Tibial artery (tissue), 4 donors: ENCODE data around the gene MICAL2.

Experiments used
- DNase-seq, 2 donors: peaks; one replicate each; pipeline ENCODE4 v3.0.0-alpha.2; 2019
- H3K27ac ChIP-seq, 2 donors: fragments of 200-600 bp; sonication (generic) in 1 of 2; 1 replicate in 1 of 2; 2 replicates in 1 of 2; pipeline ENCODE4 v1.5.1; 2018 to 2019; ENCODE audit warnings: mild to moderate bottlenecking in 1 of 2
- H3K27me3 ChIP-seq, 2 donors: fragments of 200-600 bp; sonication (generic) in 1 of 2; one replicate each; pipeline versions ENCODE4 v1.5.1 to v1.6.0; 2016 to 2019
- H3K36me3 ChIP-seq, 3 donors: fragments of 200-600 bp; sonication (generic) in 2 of 3; one replicate each; pipeline ENCODE4 v1.5.1; 2016 to 2019; ENCODE audit warnings: mild to moderate bottlenecking in 2 of 3
- H3K4me1 ChIP-seq, 4 donors: fragments of 200-600 bp; sonication (generic) in 2 of 4; 1 replicate in 3 of 4; 2 replicates in 1 of 4; pipeline ENCODE4 v1.5.1; 2016 to 2019
- H3K4me3 ChIP-seq, 2 donors: fragments of 200-600 bp; sonication (generic) in 1 of 2; 1 replicate in 1 of 2; 2 replicates in 1 of 2; pipeline ENCODE4 v1.5.1; 2018 to 2019; ENCODE audit warnings: mild to moderate bottlenecking in 2 of 2
- H3K9me3 ChIP-seq, 3 donors: fragments of 200-600 bp; sonication (generic) in 1 of 3; one replicate each; pipeline ENCODE4 v1.5.1; 2016 to 2019
- intact Hi-C: fragments of 100-400 bp; cut with DNase I; formaldehyde crosslinking; loops from one replicate; pipeline ENCODE4 v1.15.0; 2023; ENCODE audit warnings: low total_unique reads
- TF ChIP-seq, protein P1 (sequence below), 2 experiments: fragments of 200-600 bp in 1 of 2; fragments of 450-650 bp in 1 of 2; IDR thresholded peaks; one replicate each; pipeline ENCODE4 v1.5.1; 2017 to 2019; ENCODE audit warnings: antibody characterized with exemption in 2 of 2, mild to moderate bottlenecking in 1 of 2, moderate library complexity in 1 of 2

Gene MICAL2

GRCh38 chr11:12179019-12179418 lies 68.6 kb downstream of the MICAL2 start:
- Histone ChIP-seq H3K9me3 (no peaks in the 10 kb centered on the region), H3K27ac (peak overlapping the region; percentile 74 to 91), H3K4me3 (no peak overlapping the region), H3K36me3 (no peaks in the 10 kb centered on the region), H3K27me3 (no peaks in the 10 kb centered on the region), H3K4me1 (peaks cover 0 to 99% (median 52%) of the 10 kb centered on the region in 4 donors)
- DNase-seq: no peak
- TF ChIP-seq, protein P1, sequence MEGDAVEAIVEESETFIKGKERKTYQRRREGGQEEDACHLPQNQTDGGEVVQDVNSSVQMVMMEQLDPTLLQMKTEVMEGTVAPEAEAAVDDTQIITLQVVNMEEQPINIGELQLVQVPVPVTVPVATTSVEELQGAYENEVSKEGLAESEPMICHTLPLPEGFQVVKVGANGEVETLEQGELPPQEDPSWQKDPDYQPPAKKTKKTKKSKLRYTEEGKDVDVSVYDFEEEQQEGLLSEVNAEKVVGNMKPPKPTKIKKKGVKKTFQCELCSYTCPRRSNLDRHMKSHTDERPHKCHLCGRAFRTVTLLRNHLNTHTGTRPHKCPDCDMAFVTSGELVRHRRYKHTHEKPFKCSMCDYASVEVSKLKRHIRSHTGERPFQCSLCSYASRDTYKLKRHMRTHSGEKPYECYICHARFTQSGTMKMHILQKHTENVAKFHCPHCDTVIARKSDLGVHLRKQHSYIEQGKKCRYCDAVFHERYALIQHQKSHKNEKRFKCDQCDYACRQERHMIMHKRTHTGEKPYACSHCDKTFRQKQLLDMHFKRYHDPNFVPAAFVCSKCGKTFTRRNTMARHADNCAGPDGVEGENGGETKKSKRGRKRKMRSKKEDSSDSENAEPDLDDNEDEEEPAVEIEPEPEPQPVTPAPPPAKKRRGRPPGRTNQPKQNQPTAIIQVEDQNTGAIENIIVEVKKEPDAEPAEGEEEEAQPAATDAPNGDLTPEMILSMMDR (IDR thresholded peaks at IDR 0.05): no peak
- intact Hi-C loops: no loop called here

- no peaks in the 10 kb centered on the region for H3K27me3 ChIP-seq
- DNase-seq: no peak
- intact Hi-C loops: no loop called here
- TF ChIP-seq, protein P1 (IDR thresholded peaks at IDR 0.05): no peak
- peak overlapping the region; percentile 74 to 91 for H3K27ac ChIP-seq
- H3K4me1 ChIP-seq: peaks cover 0 to 99% (median 50%) of the 10 kb centered on the region in 4 donors
- H3K4me3 ChIP-seq: no peak overlapping the region
- H3K9me3 ChIP-seq: no peaks in the 10 kb centered on the region
- no peaks in the 10 kb centered on the region for H3K36me3 ChIP-seq
Measured at GRCh38 chr11:12179531-12179930, 69.1 kb downstream of the MICAL2 start.

GRCh38 chr11:12180257-12181205 lies 70.1 kb downstream of the MICAL2 start:
- H3K27ac ChIP-seq: peak overlapping the region; percentile 74 to 91
- no peak overlapping the region for H3K4me3 ChIP-seq
- H3K36me3 ChIP-seq: no peaks in the 10 kb centered on the region
- H3K9me3 ChIP-seq: no peaks in the 10 kb centered on the region
- DNase-seq: no peak
- H3K4me1 ChIP-seq: peaks cover 0 to 97% (median 53%) of the 10 kb centered on the region in 4 donors
- TF ChIP-seq, protein P1 (IDR thresholded peaks at IDR 0.05): no peak
- H3K27me3 ChIP-seq: no peaks in the 10 kb centered on the region
- intact Hi-C loops: no loop called here

DNA sequence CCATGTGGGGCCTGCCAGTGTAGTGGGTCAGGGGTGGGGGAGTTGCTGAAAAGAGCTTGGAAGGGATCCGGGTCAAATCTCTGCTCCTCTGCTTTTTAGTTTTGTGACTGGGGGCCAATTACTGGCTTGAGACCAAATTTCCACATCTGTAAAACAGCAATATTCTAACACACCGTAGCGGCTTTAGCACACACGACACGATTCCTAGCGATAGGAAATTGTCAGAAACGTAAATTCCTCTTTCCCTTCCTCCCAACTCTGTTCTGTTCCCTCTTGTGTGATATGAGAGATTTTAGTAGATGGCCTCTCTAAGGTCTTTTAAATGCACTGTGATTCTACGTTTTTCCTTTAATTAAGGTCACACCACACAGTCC lies 71.9 kb downstream of the MICAL2 start:
- Histone ChIP-seq H3K4me3 (no peak overlapping the region), H3K4me1 (peaks cover 0 to 99% (median 68%) of the 10 kb centered on the region in 4 donors), H3K36me3 (no peaks in the 10 kb centered on the region), H3K27me3 (no peaks in the 10 kb centered on the region), H3K9me3 (no peaks in the 10 kb centered on the region), H3K27ac (peak overlapping the region; percentile 74 to 91)
- no peak for DNase-seq
- intact Hi-C loops: no loop called here
- TF ChIP-seq, protein P1 (IDR thresholded peaks at IDR 0.05): no peak

GRCh38 chr11:12182676-12183541 lies 72.5 kb downstream of the MICAL2 start:
- Histone ChIP-seq H3K9me3 (no peaks in the 10 kb centered on the region), H3K4me3 (no peak overlapping the region), H3K4me1 (peaks cover 0 to 99% (median 73%) of the 10 kb centered on the region in 4 donors), H3K36me3 (no peaks in the 10 kb centered on the region), H3K27ac (peak overlapping the region; percentile 74 to 91), H3K27me3 (no peaks in the 10 kb centered on the region)
- DNase-seq: no peak
- intact Hi-C loops: no loop called here
- TF ChIP-seq, protein P1 (IDR thresholded peaks at IDR 0.05): no peak
